ENCODE results near the gene PTPRG.
A peak's percentile ranks its signal among the peaks of the same experiment; 100 is the strongest.

PTPRG gene

DNA sequence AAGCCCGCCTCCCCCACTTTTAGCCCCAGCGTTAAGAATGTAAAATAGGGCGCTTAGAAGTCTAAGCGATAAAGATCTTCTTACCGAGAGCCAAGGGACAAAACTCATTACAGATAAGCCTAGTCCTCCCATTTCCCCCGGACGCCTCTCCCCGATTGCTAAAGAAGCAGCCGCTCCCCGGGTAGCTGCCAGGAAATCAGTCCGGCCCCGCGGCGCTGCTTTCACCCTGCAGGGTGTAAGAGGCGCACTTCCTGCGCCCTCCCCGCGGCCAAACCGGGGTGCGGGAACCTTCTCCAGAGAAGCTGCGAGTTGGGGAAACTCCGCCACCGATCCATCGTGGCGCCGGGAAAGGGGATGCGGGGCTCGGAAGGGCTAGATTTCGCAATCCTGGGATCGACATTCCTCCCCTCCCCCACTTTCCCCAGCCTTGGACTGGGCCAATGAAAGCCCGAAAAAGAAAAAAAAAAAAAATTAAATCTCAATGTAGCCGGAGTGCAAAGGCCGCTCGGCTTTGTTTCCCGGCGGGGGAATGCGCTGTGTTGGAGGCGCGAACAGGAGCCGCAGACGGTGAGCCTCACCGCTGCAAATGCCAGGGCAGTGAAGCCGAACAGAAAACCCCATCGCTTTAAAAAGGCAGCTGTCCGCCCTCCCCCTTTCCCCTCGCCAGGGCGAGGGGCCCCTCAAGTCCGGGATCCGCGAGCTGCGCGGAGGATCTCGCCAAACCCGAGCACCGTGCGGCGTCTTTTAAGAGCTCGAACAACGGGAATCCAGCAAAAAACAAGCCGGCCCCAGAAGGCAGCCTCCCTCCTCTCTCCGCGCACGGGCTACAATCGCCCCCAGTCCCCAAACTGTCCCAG lies 626 bp upstream of the PTPRG start:
- H3K27me3 ChIP-seq (ENCODE audit: control insufficient read depth, insufficient read depth, low read length) = no peaks in the 10 kb centered on the region
- peak overlapping the region; percentile 87 for H3K4me3 ChIP-seq (ENCODE audit: low read depth, low read length)
- no peaks in the 10 kb centered on the region for H3K36me3 ChIP-seq (ENCODE audit: control insufficient read depth, insufficient read depth, low read length)
- TF ChIP-seq, protein P1, sequence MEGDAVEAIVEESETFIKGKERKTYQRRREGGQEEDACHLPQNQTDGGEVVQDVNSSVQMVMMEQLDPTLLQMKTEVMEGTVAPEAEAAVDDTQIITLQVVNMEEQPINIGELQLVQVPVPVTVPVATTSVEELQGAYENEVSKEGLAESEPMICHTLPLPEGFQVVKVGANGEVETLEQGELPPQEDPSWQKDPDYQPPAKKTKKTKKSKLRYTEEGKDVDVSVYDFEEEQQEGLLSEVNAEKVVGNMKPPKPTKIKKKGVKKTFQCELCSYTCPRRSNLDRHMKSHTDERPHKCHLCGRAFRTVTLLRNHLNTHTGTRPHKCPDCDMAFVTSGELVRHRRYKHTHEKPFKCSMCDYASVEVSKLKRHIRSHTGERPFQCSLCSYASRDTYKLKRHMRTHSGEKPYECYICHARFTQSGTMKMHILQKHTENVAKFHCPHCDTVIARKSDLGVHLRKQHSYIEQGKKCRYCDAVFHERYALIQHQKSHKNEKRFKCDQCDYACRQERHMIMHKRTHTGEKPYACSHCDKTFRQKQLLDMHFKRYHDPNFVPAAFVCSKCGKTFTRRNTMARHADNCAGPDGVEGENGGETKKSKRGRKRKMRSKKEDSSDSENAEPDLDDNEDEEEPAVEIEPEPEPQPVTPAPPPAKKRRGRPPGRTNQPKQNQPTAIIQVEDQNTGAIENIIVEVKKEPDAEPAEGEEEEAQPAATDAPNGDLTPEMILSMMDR (IDR thresholded peaks at IDR 0.05) = peak; percentile 29
- H2AFZ ChIP-seq = peak overlapping the region; percentile 96
- H3K4me1 ChIP-seq = peaks cover 10% of the 10 kb centered on the region
- H3K27ac ChIP-seq = peak overlapping the region; percentile 94
- peak overlapping the region; percentile 86 for H3K4me2 ChIP-seq (ENCODE audit: low read length)
- H3K9ac ChIP-seq = peak overlapping the region; percentile 88
- H3K9me3 ChIP-seq (ENCODE audit: control insufficient read depth, low read length) = no peaks in the 10 kb centered on the region
- H3K79me2 ChIP-seq = peaks cover 30% of the 10 kb centered on the region

DNA sequence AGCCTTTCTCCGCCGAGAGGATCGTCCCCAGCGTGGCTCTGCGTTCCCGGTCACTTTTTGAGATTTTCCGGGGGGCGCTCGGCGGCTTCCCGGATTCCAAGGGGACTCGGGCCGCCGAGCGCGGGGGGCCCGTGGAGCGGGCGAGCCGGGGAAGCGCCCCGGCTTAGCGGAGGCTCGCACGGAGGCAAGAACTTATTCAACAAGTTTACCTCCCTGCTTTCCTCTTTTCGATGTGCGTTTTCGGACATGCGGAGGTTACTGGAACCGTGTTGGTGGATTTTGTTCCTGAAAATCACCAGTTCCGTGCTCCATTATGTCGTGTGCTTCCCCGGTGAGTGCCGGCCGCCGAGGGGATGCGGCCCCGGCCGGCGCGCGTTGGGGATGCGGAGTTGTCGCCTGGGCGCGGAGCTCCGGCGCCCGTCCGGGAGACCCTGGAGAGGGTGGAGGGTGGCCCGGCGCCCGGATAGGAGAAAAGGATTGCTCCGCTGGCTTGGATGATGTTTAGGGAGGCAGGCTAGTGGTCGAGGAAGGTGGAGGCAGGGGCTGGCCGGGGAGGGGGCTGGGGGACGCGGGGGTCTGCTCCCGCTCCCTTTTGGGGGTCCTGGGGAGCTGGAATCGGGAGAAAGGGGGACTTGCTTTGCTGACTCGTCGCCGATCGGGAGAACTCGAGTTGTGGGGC lies 810 bp downstream of the PTPRG start:
- Histone ChIP-seq H3K4me2 (ENCODE audit: low read length) (peak overlapping the region; percentile 86), H3K9me3 (ENCODE audit: control insufficient read depth, low read length) (no peaks in the 10 kb centered on the region), H3K9ac (peak overlapping the region; percentile 87), H3K27me3 (ENCODE audit: control insufficient read depth, insufficient read depth, low read length) (no peaks in the 10 kb centered on the region), H3K79me2 (peaks cover 45% of the 10 kb centered on the region), H2AFZ (peak overlapping the region; percentile 96), H3K4me1 (peaks cover 17% of the 10 kb centered on the region), H3K27ac (peak overlapping the region; percentile 94), H3K4me3 (ENCODE audit: low read depth, low read length) (peak overlapping the region; percentile 87), H3K36me3 (ENCODE audit: control insufficient read depth, insufficient read depth, low read length) (no peaks in the 10 kb centered on the region)
- TF ChIP-seq, protein P1 (IDR thresholded peaks at IDR 0.05) = no peak

DNA sequence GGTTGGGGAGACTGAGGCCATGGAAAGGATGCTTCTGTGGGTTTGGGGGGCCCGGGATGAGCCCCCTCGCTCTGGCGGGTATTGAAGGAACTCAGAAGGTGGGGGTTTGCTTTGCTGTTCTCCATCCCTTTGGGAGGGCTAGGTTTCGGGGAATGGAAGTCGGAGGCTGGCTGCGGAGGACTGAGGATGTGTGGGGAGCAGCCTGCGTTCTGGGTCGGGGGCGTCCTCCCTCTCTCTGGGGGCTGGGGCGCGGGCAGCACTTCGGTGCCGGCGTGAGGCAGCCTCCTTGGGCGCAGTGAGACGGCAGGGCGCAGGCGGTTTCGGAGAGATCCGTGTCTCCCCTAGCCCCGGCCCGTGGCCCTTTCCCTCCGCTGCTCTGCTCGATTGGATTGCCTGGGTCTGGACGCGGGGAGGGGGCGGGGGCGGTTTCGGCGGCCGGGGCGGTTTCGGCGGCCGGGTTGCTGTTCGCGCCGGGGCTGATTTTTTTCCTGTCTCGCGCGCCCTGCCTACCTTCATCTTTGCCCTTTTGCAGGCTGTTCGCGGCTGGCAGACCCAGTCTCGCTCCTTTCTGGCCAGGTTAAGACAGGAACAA lies 1.4 kb downstream of the PTPRG start:
- peak overlapping the region; percentile 87 for H3K9ac ChIP-seq
- H3K4me1 ChIP-seq = peaks cover 18% of the 10 kb centered on the region
- H3K4me2 ChIP-seq (ENCODE audit: low read length) = peak overlapping the region; percentile 86
- H3K27me3 ChIP-seq (ENCODE audit: control insufficient read depth, insufficient read depth, low read length) = no peaks in the 10 kb centered on the region
- H3K79me2 ChIP-seq = peaks cover 49% of the 10 kb centered on the region
- peak overlapping the region; percentile 94 for H3K27ac ChIP-seq
- peak overlapping the region; percentile 96 for H2AFZ ChIP-seq
- H3K4me3 ChIP-seq (ENCODE audit: low read depth, low read length) = peak overlapping the region; percentile 87
- no peaks in the 10 kb centered on the region for H3K36me3 ChIP-seq (ENCODE audit: control insufficient read depth, insufficient read depth, low read length)
- TF ChIP-seq, protein P1 (IDR thresholded peaks at IDR 0.05) = no peak
- H3K9me3 ChIP-seq (ENCODE audit: control insufficient read depth, low read length) = no peaks in the 10 kb centered on the region

DNA sequence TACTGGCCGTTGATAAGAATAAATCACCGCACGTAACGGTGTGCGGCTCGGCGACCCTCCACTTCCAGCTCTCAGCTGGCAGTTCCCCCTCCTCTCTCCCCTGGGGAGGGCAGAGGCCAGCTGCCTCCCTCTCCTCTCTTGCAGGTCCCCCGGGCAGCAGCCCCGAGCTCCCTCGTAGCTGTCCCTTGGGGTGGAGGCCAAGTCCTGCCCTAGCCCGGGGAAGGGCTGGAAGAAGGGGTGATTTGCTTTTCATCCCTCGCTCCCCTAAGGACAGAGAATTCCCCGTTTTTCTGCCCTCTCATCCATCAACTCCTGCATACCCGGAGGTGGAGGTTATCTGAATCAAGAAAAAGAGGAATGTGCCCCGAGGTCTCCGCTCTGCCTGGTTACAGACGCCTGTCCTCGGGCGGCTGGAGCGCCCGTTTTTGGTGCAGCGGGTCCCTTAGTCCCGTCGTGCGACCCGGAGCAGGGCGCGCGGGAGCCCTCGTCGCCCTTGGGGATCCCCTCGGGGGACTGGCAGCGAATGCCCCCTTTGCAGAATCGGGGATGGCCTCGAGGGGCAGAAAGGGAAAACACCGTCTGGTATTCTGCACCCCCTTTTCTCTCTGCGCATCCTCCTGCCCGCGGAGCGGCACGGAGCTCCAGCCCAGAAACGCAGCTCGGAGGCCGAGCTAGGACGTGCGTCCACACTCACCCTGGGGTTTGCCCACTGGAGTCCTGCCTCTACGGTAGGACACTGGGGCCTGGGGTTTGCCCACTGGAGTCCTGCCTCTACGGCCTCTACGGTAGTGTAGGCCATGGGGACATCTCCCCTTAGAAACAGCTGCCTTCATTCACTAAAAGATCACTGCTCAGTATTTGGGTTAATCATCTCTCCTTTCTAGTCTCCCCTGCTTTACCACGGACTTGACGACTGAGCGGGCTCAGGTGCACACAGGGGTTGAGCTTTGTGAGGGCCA lies 2.2 kb downstream of the PTPRG start:
- Histone ChIP-seq H3K4me3 (ENCODE audit: low read depth, low read length) (peak overlapping the region; percentile 87), H3K36me3 (ENCODE audit: control insufficient read depth, insufficient read depth, low read length) (no peaks in the 10 kb centered on the region), H3K9ac (peak overlapping the region; percentile 57), H3K27ac (peak overlapping the region; percentile 94), H2AFZ (peak overlapping the region; percentile 54), H3K4me2 (ENCODE audit: low read length) (peak overlapping the region; percentile 86), H3K79me2 (peaks cover 55% of the 10 kb centered on the region), H3K4me1 (peaks cover 23% of the 10 kb centered on the region), H3K9me3 (ENCODE audit: control insufficient read depth, low read length) (no peaks in the 10 kb centered on the region), H3K27me3 (ENCODE audit: control insufficient read depth, insufficient read depth, low read length) (no peaks in the 10 kb centered on the region)
- TF ChIP-seq, protein P1 (IDR thresholded peaks at IDR 0.05) = no peak

Data from parathyroid adenoma (tissue), 2 donors.